Endometrium (tissue), 2 donors: ENCODE results near the gene BNC2.

Experiments used
- FAIRE-seq: peaks from 2 replicates; lab custom pipeline; 2012; peaks lifted over from hg19 to GRCh38; lab: Jason Lieb, UNC
- donor health status: control.
- donor health status: control.

The BNC2 gene

GRCh38 chr9:16413509-16414016, 456.9 kb downstream of the BNC2 start:
- no peak for FAIRE-seq

GRCh38 chr9:16412740-16413139, 457.7 kb downstream of the BNC2 start:
- no peak for FAIRE-seq

- no peak for FAIRE-seq
These were observed 459.2 kb downstream of the BNC2 start for GRCh38 chr9:16411311-16411710.

GRCh38 chr9:16410601-16411280, 459.7 kb downstream of the BNC2 start:
- FAIRE-seq: no peak

GRCh38 chr9:16407617-16408016, 462.9 kb downstream of the BNC2 start:
- FAIRE-seq: no peak

- FAIRE-seq: no peak
These were observed 463.8 kb downstream of the BNC2 start for GRCh38 chr9:16406526-16407225.

- no peak for FAIRE-seq
These were observed 465.0 kb downstream of the BNC2 start for GRCh38 chr9:16405421-16405820.

GRCh38 chr9:16401701-16402100, 468.8 kb downstream of the BNC2 start:
- no peak for FAIRE-seq

GRCh38 chr9:16398691-16399090, 471.8 kb downstream of the BNC2 start:
- FAIRE-seq: no peak

GRCh38 chr9:16396389-16396788, 474.1 kb downstream of the BNC2 start:
- no peak for FAIRE-seq

GRCh38 chr9:16391369-16391768, 479.1 kb downstream of the BNC2 start:
- FAIRE-seq: no peak

- no peak for FAIRE-seq
These were observed 483.1 kb downstream of the BNC2 start for GRCh38 chr9:16387382-16387781.

- no peak for FAIRE-seq
These were observed 483.7 kb downstream of the BNC2 start for GRCh38 chr9:16386827-16387077.

GRCh38 chr9:16386007-16386826, 484.3 kb downstream of the BNC2 start:
- no peak for FAIRE-seq

- no peak for FAIRE-seq
These were observed 484.9 kb downstream of the BNC2 start for GRCh38 chr9:16385590-16385989.

- no peak for FAIRE-seq
These were observed 485.5 kb downstream of the BNC2 start for GRCh38 chr9:16384993-16385392.

GRCh38 chr9:16377311-16377710, 493.2 kb downstream of the BNC2 start:
- no peak for FAIRE-seq

GRCh38 chr9:16371306-16371705, 499.2 kb downstream of the BNC2 start:
- FAIRE-seq: no peak

GRCh38 chr9:16370647-16371046, 499.8 kb downstream of the BNC2 start:
- FAIRE-seq: no peak

- FAIRE-seq: no peak
These were observed 501.0 kb downstream of the BNC2 start for GRCh38 chr9:16369427-16369826.

GRCh38 chr9:16368237-16369087, 502.0 kb downstream of the BNC2 start:
- FAIRE-seq: no peak

GRCh38 chr9:16367605-16368231, 502.8 kb downstream of the BNC2 start:
- no peak for FAIRE-seq
